ENCODE data around the gene TMEM245. TPM values are rescaled to one million over a fixed set of nuclear protein-coding genes. Genes with fewer than 3 reads are reported as not detected.
"Not testable (repeated sequence)": the region's sequence is repeated elsewhere in the genome, so short reads cannot be mapped to it uniquely, and the experiment has no call there.

Gene TMEM245
- polyA plus RNA-seq, 12 donors, result 31.1 to 276 (median 48.3) TPM

- no peak for DNase-seq
Measured at GRCh38 chr9:109002141-109002540, 117.6 kb downstream of the TMEM245 start.

GRCh38 chr9:109001275-109001676 lies 118.5 kb downstream of the TMEM245 start:
- DNase-seq, result no peak

- DNase-seq, result no peak
Measured at GRCh38 chr9:108997112-108997511, 122.6 kb downstream of the TMEM245 start.

DNA sequence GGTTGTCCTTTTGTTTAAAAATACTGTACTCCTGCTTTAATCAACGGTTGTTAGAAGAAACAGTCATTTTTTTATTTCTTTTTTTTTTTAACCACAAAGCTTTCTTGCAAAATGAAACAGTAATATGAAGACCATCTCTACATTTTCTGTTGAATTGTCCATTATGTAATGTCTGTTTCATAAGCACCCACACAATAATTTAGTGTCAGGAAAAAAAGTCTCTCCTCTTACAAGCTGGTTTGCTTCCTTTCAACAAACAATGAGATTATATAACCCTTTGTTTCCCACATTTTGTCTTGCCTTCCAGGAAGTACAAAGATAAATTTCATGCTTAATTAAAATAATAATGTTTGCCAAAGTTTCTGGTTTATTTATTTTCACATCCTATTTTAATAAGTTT lies 123.1 kb downstream of the TMEM245 start:
- DNase-seq, result no peak

GRCh38 chr9:108994695-108995094 lies 125.1 kb downstream of the TMEM245 start:
- DNase-seq, result no peak

DNA sequence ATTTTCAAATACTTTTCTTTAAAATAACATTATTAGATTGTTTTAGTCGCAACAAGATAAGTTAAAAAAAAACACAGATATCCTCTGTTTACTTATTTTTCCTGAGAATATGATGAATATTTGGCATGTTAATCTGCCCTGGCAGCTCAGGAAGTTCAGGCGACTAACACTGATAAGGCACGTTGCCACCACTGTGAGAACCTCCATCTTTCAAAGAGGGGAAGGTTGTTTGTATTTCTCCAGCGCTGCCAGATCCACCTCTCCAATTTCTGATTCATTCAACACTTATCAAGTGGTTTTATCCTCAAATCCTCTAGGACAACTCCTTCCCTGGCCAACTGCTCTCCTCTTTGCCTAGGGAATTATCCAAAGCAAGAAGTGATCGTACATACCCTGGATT lies 128.3 kb downstream of the TMEM245 start:
- no peak for DNase-seq

GRCh38 chr9:108983885-108984284 lies 135.9 kb downstream of the TMEM245 start:
- DNase-seq, result no peak

DNA sequence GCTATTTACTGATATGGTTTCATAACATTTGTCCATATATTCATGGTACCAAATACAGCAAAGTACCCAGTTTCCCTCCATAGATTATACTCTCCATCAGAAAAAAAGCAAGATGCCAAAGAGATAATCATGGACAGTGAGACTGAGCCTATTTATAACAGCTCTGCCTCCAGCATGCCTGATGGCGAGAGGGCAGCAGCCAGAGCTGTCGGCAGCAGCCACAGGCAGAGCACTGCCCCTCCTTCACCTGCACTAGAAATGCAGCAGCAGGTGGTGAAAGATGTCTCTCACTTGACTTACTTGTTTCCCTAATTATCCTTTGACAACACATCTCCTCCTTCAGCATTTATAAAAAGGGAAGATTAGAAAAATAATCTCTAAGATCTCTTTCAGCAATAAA lies 138.9 kb downstream of the TMEM245 start:
- no peak for DNase-seq

DNA sequence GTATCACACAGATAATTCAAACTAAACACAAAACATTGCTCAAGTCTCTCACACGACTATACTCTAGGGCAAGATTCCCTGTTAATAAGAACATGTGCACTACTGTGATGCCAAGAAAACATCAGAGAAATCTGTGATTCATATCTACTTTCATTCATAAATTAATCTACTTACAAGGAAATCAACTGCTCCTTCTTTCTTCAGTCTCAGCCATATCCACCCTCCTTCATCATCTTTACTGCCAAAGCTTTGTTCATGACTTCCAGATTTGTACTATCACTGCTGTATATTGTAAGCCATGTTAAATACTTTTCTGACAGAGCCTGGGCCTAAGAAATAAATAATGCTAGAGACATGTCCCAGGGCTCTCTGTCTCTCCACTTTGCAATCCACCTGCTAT lies 141.5 kb downstream of the TMEM245 start:
- DNase-seq, result peak; percentile 22

GRCh38 chr9:108973895-108974294 lies 145.9 kb downstream of the TMEM245 start:
- no peak for DNase-seq

DNA sequence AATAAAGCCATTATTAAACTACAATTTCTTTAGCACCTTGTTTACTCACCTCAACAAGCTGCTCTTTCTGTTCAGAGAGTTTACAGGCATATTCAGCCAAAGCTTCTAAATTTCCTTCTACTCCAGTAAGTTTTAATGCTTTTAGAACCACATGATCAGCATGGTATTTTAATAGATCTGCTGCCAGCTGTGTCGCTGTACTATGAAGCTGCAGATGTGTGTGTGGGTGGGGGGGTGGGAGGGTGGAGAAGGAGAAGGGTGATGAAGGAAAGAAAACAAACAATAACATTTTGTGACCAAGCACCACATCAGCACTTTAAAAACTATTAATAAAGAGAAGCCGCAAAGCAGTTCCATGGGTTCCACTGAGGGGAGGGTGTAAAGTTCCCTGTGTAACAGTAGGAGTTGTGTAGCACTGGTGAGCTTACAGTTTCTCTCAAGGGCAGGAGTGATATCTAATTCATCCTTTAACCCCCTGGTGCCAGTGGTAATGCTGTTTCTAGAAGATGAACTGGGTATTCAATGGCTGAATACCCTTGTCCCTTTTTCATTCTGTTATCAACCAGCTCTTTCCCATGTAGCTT lies 147.0 kb downstream of the TMEM245 start:
- DNase-seq, result peak; percentile 7

DNA sequence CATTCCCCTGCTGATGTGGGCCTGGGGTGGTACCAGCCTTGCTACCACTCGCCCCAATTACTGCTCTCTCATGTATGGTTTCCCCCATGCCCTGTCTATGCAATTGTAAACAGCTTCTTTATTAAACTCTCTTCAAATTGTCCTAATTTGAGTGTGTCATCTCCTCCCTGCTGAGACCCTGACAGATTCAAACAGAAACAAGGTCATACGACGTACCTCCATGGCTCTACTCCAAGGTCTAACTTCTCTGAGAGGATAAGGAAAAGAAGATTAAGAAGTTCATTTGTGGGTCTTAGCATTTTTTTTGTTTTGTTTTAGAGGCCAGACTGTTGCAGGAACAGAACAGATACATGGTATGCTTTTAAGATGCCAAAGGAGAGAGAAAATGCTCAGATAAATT lies 147.6 kb downstream of the TMEM245 start:
- DNase-seq, result no peak

- DNase-seq, result not testable (repeated sequence)
Measured at GRCh38 chr9:108971392-108971791, 148.4 kb downstream of the TMEM245 start.

DNA sequence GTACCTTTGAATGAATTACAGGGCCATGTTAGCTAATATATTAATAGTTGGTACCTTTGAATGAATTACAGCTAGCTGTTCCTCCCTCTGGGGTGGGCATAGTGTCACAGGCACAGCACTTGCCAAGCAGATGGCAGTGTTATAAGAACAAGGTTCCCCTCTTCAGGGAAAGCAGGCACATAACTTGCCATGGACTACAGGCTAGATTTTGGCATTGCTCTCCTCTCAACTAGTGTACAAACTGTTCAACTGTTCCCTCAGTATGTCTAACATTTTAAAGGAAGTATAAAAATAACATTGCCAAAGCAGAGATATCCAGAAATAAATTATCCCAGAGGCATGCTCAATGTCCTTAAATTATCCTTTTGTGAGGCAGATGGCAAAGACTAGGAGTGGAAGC lies 151.8 kb downstream of the TMEM245 start:
- no peak for DNase-seq

Other genes starting within 250 kb of the TMEM245 start
- 10 to 100 TPM in 11 of 12 donors, not detected in 1; 20.2 to 45.0 (median 32.8) TPM for gene ELP1, start 185.8 kb downstream of the TMEM245 start, polyA plus RNA-seq (ENCODE audit: insufficient read length in 12 of 12)
- 10 to 100 TPM in 11 of 12 donors, not detected in 1; 10.3 to 37.7 (median 14.8) TPM for gene ABITRAM, start 185.5 kb downstream of the TMEM245 start, polyA plus RNA-seq (ENCODE audit: insufficient read length in 12 of 12)
- gene CTNNAL1, start 106.4 kb downstream of the TMEM245 start, polyA plus RNA-seq (ENCODE audit: insufficient read length in 12 of 12), result 10 to 100 TPM in 11 of 12 donors, not detected in 1; 25.4 to 35.1 (median 31.2) TPM
- 1 to 10 TPM in 9 of 12 donors, under 1 TPM in 2, not detected in 1; 0.60 to 6.6 (median 1.6) TPM for gene FRRS1L, start 47.3 kb upstream of the TMEM245 start, polyA plus RNA-seq (ENCODE audit: insufficient read length in 12 of 12)
- gene EPB41L4B, start 201.1 kb upstream of the TMEM245 start, polyA plus RNA-seq (ENCODE audit: insufficient read length in 12 of 12), result 10 to 100 TPM in 6 of 12 donors, 1 to 10 TPM in 5, not detected in 1; 6.5 to 17.4 (median 10.4) TPM

Measured in muscle of arm (tissue), 12 donors.